Esophagus muscularis mucosa (tissue), 3 donors: Measurements from ENCODE around the gene CCDC54.

Experiments
- CTCF ChIP-seq, 3 experiments: fragments of 200-600 bp in 2 of 3; fragments of 450-650 bp in 1 of 3; sonication (generic) in 2 of 3; IDR thresholded peaks; one replicate each; pipeline ENCODE4 v1.5.1; 2017 to 2019; ENCODE audit warnings: antibody characterized with exemption in 3 of 3, mild to moderate bottlenecking in 2 of 3, moderate library complexity in 1 of 3
- POLR2A ChIP-seq: fragments of 450-650 bp; IDR thresholded peaks from one replicate; pipeline ENCODE4 v1.6.1; 2017; ENCODE audit warnings: antibody characterized with exemption, moderate library complexity, mild to moderate bottlenecking, low read depth
- POLR2AphosphoS5 ChIP-seq, 2 donors: sonication (generic); formaldehyde crosslinking; IDR thresholded peaks; one replicate each; pipeline ENCODE4 v1.6.1; 2017; ENCODE audit warnings: antibody characterized with exemption in 2 of 2

- no peak for TF ChIP-seq POLR2A
- TF ChIP-seq CTCF (IDR thresholded peaks at IDR 0.05): peak; percentile 68 to 76 (median 75)
- no peak for TF ChIP-seq POLR2AphosphoS5 (IDR thresholded peaks at IDR 0.05)
Observed at GRCh38 chr3:107421170-107421792, 44.0 kb downstream of the CCDC54 start.
